H1 (cell line): ENCODE measurements around the gene LHPP. TPM values are rescaled to one million over a fixed set of nuclear protein-coding genes. Genes with fewer than 3 reads are reported as not detected.

Experiments used
- CTCF ChIA-PET: fragments of 300-600 bp; sonication (Branson Sonifier 250); formaldehyde crosslinking; loops from one replicate; lab custom pipeline; 2021; ENCODE audit not compliant: partially characterized antibody; lab: Charles Lee
- POLR2A ChIA-PET: fragments of 300-600 bp; sonication (Branson Sonifier 250); formaldehyde crosslinking; loops from one replicate; lab custom pipeline; 2021; ENCODE audit warnings: inconsistent platforms; ENCODE audit not compliant: partially characterized antibody; lab: Charles Lee
- DNase-seq, 2 experiments: peaks; one replicate each; pipeline versions ENCODE4 v3.0.0 to v3.0.0-alpha.2; 2010 to 2022; ENCODE audit warnings: low spot score in 2 of 2, low read depth in 1 of 2, mixed read lengths in 1 of 2
- FAIRE-seq: peaks from 2 replicates; lab custom pipeline; 2011; peaks lifted over from hg19 to GRCh38; lab: Jason Lieb, UNC
- H2AFZ ChIP-seq: 2 replicates; pipeline ENCODE4 v1.8.1; 2012; ENCODE audit warnings: low read length, inconsistent platforms
- H2AK5ac ChIP-seq: 2 replicates; pipeline ENCODE4 v1.6.1; 2013; ENCODE audit warnings: low read depth, low read length
- H2BK120ac ChIP-seq: replicated peaks from 2 replicates; pipeline ENCODE3; 2013; ENCODE audit warnings: low read depth, low read length, inconsistent platforms
- H2BK12ac ChIP-seq: 2 replicates; pipeline ENCODE4 v1.6.1; 2013; ENCODE audit warnings: low read depth, low read length
- H2BK15ac ChIP-seq: 2 replicates; pipeline ENCODE4 v1.6.1; 2013; ENCODE audit warnings: low read length
- H2BK20ac ChIP-seq: 2 replicates; pipeline ENCODE4 v1.6.1; 2013; ENCODE audit warnings: low read length
- H2BK5ac ChIP-seq: 2 replicates; pipeline ENCODE4 v1.6.1; 2013; ENCODE audit warnings: low read depth, low read length
- H3K14ac ChIP-seq: 2 replicates; pipeline ENCODE4 v1.6.1; 2013; ENCODE audit warnings: inconsistent platforms; ENCODE audit not compliant: insufficient read length
- H3K18ac ChIP-seq: 2 replicates; pipeline ENCODE4 v1.6.1; 2013; ENCODE audit warnings: low read length; ENCODE audit errors: extremely low read depth
- H3K23ac ChIP-seq: 2 replicates; pipeline ENCODE4 v1.6.1; 2013; ENCODE audit warnings: inconsistent platforms; ENCODE audit not compliant: insufficient read length
- H3K23me2 ChIP-seq: 2 replicates; pipeline ENCODE4 v1.6.1; 2013; ENCODE audit warnings: low read depth, low read length
- H3K27ac ChIP-seq: 2 replicates; pipeline ENCODE4 v1.6.1; 2011; ENCODE audit warnings: low read depth, low read length, inconsistent platforms
- H3K27me3 ChIP-seq, 4 experiments: replicated peaks in 1 of 4; 1 replicate in 1 of 4; 2 replicates in 3 of 4; pipeline versions ENCODE4 v1.6.1 to v1.8.1; 2011 to 2013; ENCODE audit warnings: low read length in 3 of 4, mild to moderate bottlenecking in 3 of 4, inconsistent platforms in 2 of 4, mixed read lengths in 2 of 4, moderate library complexity in 1 of 4; ENCODE audit not compliant: control insufficient read depth in 3 of 4, insufficient read depth in 3 of 4; ENCODE audit errors: extremely low read depth in 1 of 4
- H3K36me3 ChIP-seq, 4 experiments: 2 replicates each; pipeline versions ENCODE4 v1.6.1 to v1.8.1; 2011 to 2013; ENCODE audit warnings: mild to moderate bottlenecking in 4 of 4, low read length in 3 of 4, moderate library complexity in 2 of 4, control low read depth in 1 of 4, inconsistent platforms in 1 of 4; ENCODE audit not compliant: insufficient read depth in 4 of 4, control insufficient read depth in 2 of 4
- H3K4ac ChIP-seq: replicated peaks from 2 replicates; pipeline ENCODE3; 2013; ENCODE audit warnings: low read length, low read depth, mixed read lengths, inconsistent platforms; ENCODE audit not compliant: insufficient read length
- H3K4me1 ChIP-seq, 4 experiments: replicated peaks in 1 of 4; 1 replicate in 1 of 4; 2 replicates in 3 of 4; pipeline versions ENCODE4 v1.6.1 to v1.8.1; 2011 to 2013; ENCODE audit warnings: low read length in 3 of 4, inconsistent platforms in 2 of 4, mixed read lengths in 1 of 4; ENCODE audit not compliant: insufficient read depth in 4 of 4, control insufficient read depth in 3 of 4
- H3K4me2 ChIP-seq, 2 experiments: 2 replicates each; pipeline versions ENCODE4 v1.6.1 to v1.8.1; 2011 to 2013; ENCODE audit warnings: low read depth in 2 of 2, low read length in 2 of 2, control low read depth in 1 of 2, inconsistent platforms in 1 of 2, mild to moderate bottlenecking in 1 of 2; ENCODE audit not compliant: insufficient read depth in 1 of 2
- H3K4me3 ChIP-seq, 4 experiments: fragments of 200-600, 300-600 bp in 1 of 4; sonication (generic), shearing (Covaris generic), sonication (Bioruptor Twin) in 1 of 4; 2 replicates each; pipeline versions ENCODE4 v1.5.1 to v1.8.1; 2011 to 2016; ENCODE audit warnings: low read length in 4 of 4, low read depth in 3 of 4, control low read depth in 2 of 4, inconsistent platforms in 2 of 4, mild to moderate bottlenecking in 2 of 4, mixed read lengths in 1 of 4, moderate library complexity in 1 of 4; ENCODE audit not compliant: insufficient read depth in 2 of 4; ENCODE audit errors: extremely low read depth in 1 of 4
- H3K56ac ChIP-seq: replicated peaks from 2 replicates; pipeline ENCODE3; 2013; ENCODE audit warnings: low read depth, mild to moderate bottlenecking, mixed read lengths, low read length, inconsistent platforms; ENCODE audit not compliant: insufficient read length
- H3K79me1 ChIP-seq: 2 replicates; pipeline ENCODE4 v1.6.1; 2013; ENCODE audit warnings: low read depth, low read length, control low read depth
- H3K79me2 ChIP-seq, 2 experiments: 2 replicates each; pipeline versions ENCODE4 v1.6.1 to v1.8.1; 2012 to 2013; ENCODE audit warnings: low read length in 2 of 2, mild to moderate bottlenecking in 2 of 2, inconsistent platforms in 1 of 2; ENCODE audit not compliant: insufficient read depth in 2 of 2, control insufficient read depth in 1 of 2
- H3K9ac ChIP-seq, 4 experiments: replicated peaks in 1 of 4; 1 replicate in 1 of 4; 2 replicates in 3 of 4; pipeline versions ENCODE4 v1.6.1 to v1.8.1; 2011 to 2013; ENCODE audit warnings: low read depth in 3 of 4, low read length in 3 of 4, control low read depth in 2 of 4, mild to moderate bottlenecking in 2 of 4, moderate library complexity in 2 of 4, inconsistent platforms in 1 of 4; ENCODE audit errors: extremely low read depth in 1 of 4
- H3K9me3 ChIP-seq, 2 experiments: 2 replicates each; pipeline versions ENCODE4 v1.6.1 to v1.8.1; 2012 to 2013; ENCODE audit warnings: mild to moderate bottlenecking in 2 of 2, moderate library complexity in 2 of 2, control low read depth in 1 of 2, inconsistent platforms in 1 of 2, low read depth in 1 of 2, low read length in 1 of 2, mixed read lengths in 1 of 2; ENCODE audit not compliant: insufficient read depth in 2 of 2
- H4K20me1 ChIP-seq, 2 experiments: replicated peaks in 1 of 2; 2 replicates each; pipeline versions ENCODE3 to v1.8.1; 2011 to 2013; ENCODE audit warnings: inconsistent platforms in 2 of 2, low read length in 2 of 2, mild to moderate bottlenecking in 1 of 2; ENCODE audit not compliant: insufficient read depth in 2 of 2, control insufficient read depth in 1 of 2
- H4K5ac ChIP-seq: 2 replicates; pipeline ENCODE4 v1.6.1; 2013; ENCODE audit warnings: low read length, low read depth, mixed read lengths, inconsistent platforms; ENCODE audit not compliant: insufficient read length
- H4K8ac ChIP-seq: 2 replicates; pipeline ENCODE4 v1.8.0; 2013; ENCODE audit warnings: mild to moderate bottlenecking, moderate library complexity, low read length, inconsistent platforms; ENCODE audit not compliant: insufficient read depth; ENCODE audit errors: extremely low read depth
- H4K91ac ChIP-seq: replicated peaks from 2 replicates; pipeline ENCODE3; 2013; ENCODE audit warnings: low read length, mixed read lengths, inconsistent platforms; ENCODE audit not compliant: insufficient read length
- HDAC2 ChIP-seq, 2 experiments: fragments of 300-600 bp in 1 of 2; sonication (generic) in 1 of 2; IDR thresholded peaks; 2 replicates each; pipeline ENCODE4 v1.6.1; 2011 to 2012; ENCODE audit warnings: low read depth in 2 of 2, low read length in 2 of 2, mild to moderate bottlenecking in 2 of 2, moderate library complexity in 2 of 2, borderline replicate concordance in 1 of 2, inconsistent platforms in 1 of 2
- WGBS, 2 experiments: shearing (Covaris generic) in 1 of 2; methylation state at CpG; one replicate each; pipeline versions ENCODE4 v1.1.6 to v1.1.7; 2013 to 2015; ENCODE audit warnings: low lambda C conversion rate in 2 of 2, mixed read lengths in 2 of 2, inconsistent platforms in 1 of 2, low coverage in 1 of 2, missing lambda C conversion rate in 1 of 2; ENCODE audit not compliant: insufficient replicate concordance in 2 of 2, insufficient coverage in 1 of 2, insufficient read length in 1 of 2; ENCODE audit errors: extremely low coverage in 1 of 2, missing lambda C conversion rate in 1 of 2; 5-methylcytosine and 5-hydroxymethylcytosine counted together
- polyA plus RNA-seq, 7 experiments: library from polyadenylated mRNA; depleted of rRNA in 3 of 7; stranded (reverse) in 5 of 7; unstranded in 2 of 7; fragments of >200 nt in 5 of 7; fragments of 200-250 nt in 2 of 7; gene quantifications; 1 replicate in 5 of 7; 2 replicates in 1 of 7; 4 replicates in 1 of 7; pipeline versions ENCODE4 v1.2.1 to v1.2.3, GENCODE V29; 2011 to 2013; ENCODE audit warnings: missing spikeins in 2 of 7, mixed read lengths in 2 of 7
- total RNA-seq: library from RNA; stranded (reverse); fragmentation: NEBNext Ultra II Directional; extraction: Animal tissue kit (Norgen Biotek cat#: 25700); gene quantifications from 2 replicates; pipeline ENCODE4 v1.2.1, GENCODE V29; 2021

Gene LHPP
- total and polyA plus RNA-seq, 2 of the 8 experiments (the other 6 are each of a cell fraction or from before 2014, with no cell fraction given), result 26.0 to 45.0 TPM

DNA sequence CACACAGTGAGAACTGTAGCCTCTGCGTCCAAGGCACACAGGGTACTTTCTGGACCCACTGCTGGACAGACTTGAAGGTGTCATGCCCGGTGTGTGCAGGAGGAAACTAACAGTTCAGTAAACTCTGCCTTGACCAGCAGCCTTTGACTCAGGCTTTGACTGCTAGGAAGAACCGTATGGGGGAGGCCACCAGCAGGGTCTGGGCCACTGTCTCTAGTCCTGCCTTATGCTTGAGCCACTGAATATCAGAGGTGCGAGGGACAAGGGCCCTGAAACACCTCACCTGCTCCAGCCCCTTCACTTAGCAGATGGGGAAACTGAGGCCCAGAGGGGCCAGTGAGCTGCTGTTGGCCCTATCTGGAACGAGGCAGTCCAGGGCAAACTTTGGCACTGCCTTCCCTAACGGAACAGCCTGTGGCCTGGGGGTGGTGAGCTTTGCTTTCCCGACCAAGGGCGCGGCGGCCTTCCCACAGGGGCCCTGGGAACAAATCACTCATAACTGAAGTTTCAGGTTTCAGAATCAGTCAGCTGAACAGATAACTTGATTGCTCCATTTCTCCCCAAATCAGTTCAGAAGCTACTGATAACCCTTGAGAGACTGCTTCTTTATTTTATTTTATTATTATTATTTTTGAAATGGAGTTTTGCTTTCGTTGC is 152.5 kb downstream of the LHPP start:
- no peaks in the 10 kb centered on the region for H3K79me2 ChIP-seq
- no peak overlapping the region for H4K5ac ChIP-seq
- no peak overlapping the region for H3K4ac ChIP-seq
- ChIA-PET CTCF (interaction anchor here (0.6 to 3.7 kb wide), 8 partner anchors 10 to 538 kb away, joined by 3 to 14 read pairs (median 4); no protein-coding TSS in a partner anchor), POLR2A (interaction anchor here (1.1 kb wide), 1 partner anchor 14 kb away, joined by 5 read pairs; no protein-coding TSS in a partner anchor)
- TF ChIP-seq HDAC2 (IDR thresholded peaks at IDR 0.05; ENCODE audit: borderline replicate concordance in 1 of 2, low read depth in 2 of 2, low read length in 2 of 2), result no peak
- H2BK15ac ChIP-seq, result no peak overlapping the region
- H2BK12ac ChIP-seq, result no peak overlapping the region
- H3K36me3 ChIP-seq, result no peaks in the 10 kb centered on the region; a peak in 2 of 8 replicates
- FAIRE-seq (no peak), DNase-seq (no peak)
- H3K4me1 ChIP-seq, result peaks cover 0 to 8% (median 2%) of the 10 kb centered on the region in 4 experiments; a peak in 4 of 7 replicates
- H3K23me2 ChIP-seq, result no peaks in the 10 kb centered on the region; the same call in 1 of the 2 replicates
- no peak overlapping the region for H3K27ac ChIP-seq
- H3K4me2 ChIP-seq, result no peak overlapping the region
- no peak overlapping the region for H3K23ac ChIP-seq
- H3K9ac ChIP-seq, result no peak overlapping the region
- H2BK120ac ChIP-seq, result no peak overlapping the region
- no peak overlapping the region for H3K14ac ChIP-seq
- no peaks in the 10 kb centered on the region for H3K79me1 ChIP-seq
- no peak overlapping the region for H3K18ac ChIP-seq
- no peaks in the 10 kb centered on the region for H3K9me3 ChIP-seq
- H3K27me3 ChIP-seq, result no peaks in the 10 kb centered on the region
- no peak overlapping the region for H2BK20ac ChIP-seq
- H2BK5ac ChIP-seq, result 0 out of 2 replicates have a peak overlapping the region, but pooled peaks have one; percentile 49
- H2AFZ ChIP-seq, result no peak overlapping the region
- H2AK5ac ChIP-seq, result no peak overlapping the region
- no peak overlapping the region for H3K4me3 ChIP-seq
- H4K91ac ChIP-seq, result peak overlapping the region; percentile 10
- 72% methylated on average over 11 of the region's 11 CpGs; no CpG with 5 or more reads in 1 of the 2 experiments for WGBS, 2 experiments
- H4K8ac ChIP-seq, result no peak overlapping the region; the same call in 1 of the 2 replicates
- peaks cover 0 to 12% of the 10 kb centered on the region in 2 experiments for H4K20me1 ChIP-seq
- H3K56ac ChIP-seq, result no peak overlapping the region
